OCI-LY7 (cell line): ENCODE results near the gene RPS8. TPM values are rescaled to one million over a fixed set of nuclear protein-coding genes. Genes with fewer than 3 reads are reported as not detected.
"Not testable (repeated sequence)": the region's sequence is repeated elsewhere in the genome, so short reads cannot be mapped to it uniquely, and the experiment has no call there.

Experiments
- BruUV-seq: library from RNA; stranded (reverse); fragments of 400-500 nt; replicated peaks from 2 replicates; lab custom pipeline; 2021; lab: Mats Ljungman, UMichigan
- CTCF ChIA-PET: fragments of 300-600 bp; sonication (Branson Sonifier 250); formaldehyde crosslinking; loops from one replicate; lab custom pipeline; 2022; ENCODE audit warnings: antibody characterized with exemption; ENCODE audit not compliant: unreplicated experiment; lab: Charles Lee
- POLR2A ChIA-PET: fragments of 300-600 bp; sonication (Branson Sonifier 250); formaldehyde crosslinking; loops from one replicate; lab custom pipeline; 2022; ENCODE audit warnings: antibody characterized with exemption; lab: Charles Lee
- DNase-seq: peaks from one replicate; pipeline ENCODE4 v3.0.0-alpha.2; 2015; ENCODE audit warnings: low spot score
- H2AFZ ChIP-seq: fragments of 200-600 bp; sonication (generic), shearing (Covaris generic); 2 replicates; pipeline ENCODE4 v1.6.1; 2014; ENCODE audit warnings: mild to moderate bottlenecking, antibody characterized with exemption, low read length, moderate library complexity
- H3K27ac ChIP-seq: fragments of 200-600 bp; sonication (generic); 2 replicates; pipeline ENCODE4 v1.5.1; 2014; ENCODE audit warnings: mixed run types, low read depth, mild to moderate bottlenecking, moderate library complexity, low read length, inconsistent platforms; ENCODE audit not compliant: poor library complexity, severe bottlenecking
- H3K36me3 ChIP-seq: fragments of 200-600 bp; sonication (generic); 2 replicates; pipeline ENCODE4 v1.6.1; 2014; ENCODE audit warnings: mild to moderate bottlenecking, antibody characterized with exemption, low read length, moderate library complexity, mixed read lengths; ENCODE audit not compliant: insufficient read depth
- H3K4me1 ChIP-seq: fragments of 200-600 bp; sonication (generic); 2 replicates; pipeline ENCODE4 v1.5.1; 2014; ENCODE audit warnings: mild to moderate bottlenecking, low read length; ENCODE audit not compliant: insufficient read depth, poor library complexity, severe bottlenecking
- H3K4me2 ChIP-seq: fragments of 200-600 bp; sonication (generic); 2 replicates; pipeline ENCODE4 v1.6.1; 2014; ENCODE audit warnings: mild to moderate bottlenecking, low read length
- H3K4me3 ChIP-seq: fragments of 200-600 bp; sonication (generic); 2 replicates; pipeline ENCODE4 v1.5.1; 2014; ENCODE audit warnings: mild to moderate bottlenecking, low read depth, low read length; ENCODE audit not compliant: poor library complexity, severe bottlenecking
- H3K79me2 ChIP-seq: fragments of 200-600 bp; sonication (generic); 2 replicates; pipeline ENCODE4 v1.6.1; 2016; ENCODE audit warnings: low read depth, mild to moderate bottlenecking, low read length, moderate library complexity, mixed read lengths; ENCODE audit not compliant: insufficient read depth
- H3K9me2 ChIP-seq: fragments of 200-600 bp; sonication (generic); 2 replicates; pipeline ENCODE4 v1.6.1; 2016; ENCODE audit warnings: mild to moderate bottlenecking, low read length, mixed read lengths; ENCODE audit not compliant: insufficient read depth
- H3K9me3 ChIP-seq: fragments of 200-600 bp; sonication (generic); 2 replicates; pipeline ENCODE4 v1.6.1; 2014; ENCODE audit warnings: mild to moderate bottlenecking, mixed run types, low read length, mixed read lengths
- H4K20me1 ChIP-seq: fragments of 200-600 bp; sonication (generic); 2 replicates; pipeline ENCODE4 v1.6.1; 2014; ENCODE audit warnings: mild to moderate bottlenecking, antibody characterized with exemption, low read length, moderate library complexity, mixed read lengths; ENCODE audit not compliant: insufficient read depth
- CTCF ChIP-seq: fragments of 200-600 bp; sonication (generic); conservative IDR thresholded peaks from 2 replicates; pipeline ENCODE4 v1.5.1; 2014; ENCODE audit warnings: mild to moderate bottlenecking, antibody characterized with exemption, low read length, moderate library complexity, mixed read lengths
- EZH2phosphoT487 ChIP-seq: fragments of 200-600 bp; sonication (generic); IDR thresholded peaks from 2 replicates; pipeline ENCODE4 v1.6.1; 2018; ENCODE audit warnings: low read depth, borderline replicate concordance, mild to moderate bottlenecking, mixed run types, antibody characterized with exemption, low read length, moderate library complexity, mixed read lengths
- intact Hi-C: fragments of 100-400 bp; cut with micrococcal nuclease; formaldehyde crosslinking; loops from one replicate; pipeline ENCODE4 v1.10.0; 2022; ENCODE audit not compliant: unreplicated experiment
- total RNA-seq, 2 experiments: library from RNA; depleted of rRNA in 1 of 2; stranded (reverse); fragments of >200 nt in 1 of 2; shearing (Covaris generic) in 1 of 2; gene quantifications; 2 replicates each; pipeline ENCODE4 v1.2.3, GENCODE V29; 2014 to 2022

The RPS8 gene
- total RNA-seq, 2 experiments from 2014 or later: 2,707 to 4,355 TPM

- TF ChIP-seq EZH2phosphoT487: no peak
Observed at GRCh38 chr1:44759077-44759476, 16.3 kb upstream of the RPS8 start.

GRCh38 chr1:44760876-44761275 is 14.5 kb upstream of the RPS8 start:
- H2AFZ ChIP-seq: no peak overlapping the region
- H3K4me3 ChIP-seq: no peak overlapping the region
- DNase-seq: no peak
- no peaks in the 10 kb centered on the region for H3K9me3 ChIP-seq
- H4K20me1 ChIP-seq: no peaks in the 10 kb centered on the region
- intact Hi-C loops: no loop called here
- no TSS peak for BruUV-seq
- TF ChIP-seq EZH2phosphoT487: no peak
- TF ChIP-seq CTCF: no peak
- ChIA-PET POLR2A (interaction anchor here (0.6 to 0.9 kb wide), 3 partner anchors 11 to 20 kb away, joined by 3 to 9 read pairs (median 4); no protein-coding TSS in a partner anchor), CTCF (no interaction called here)
- H3K36me3 ChIP-seq: peaks cover 99% of the 10 kb centered on the region
- no peaks in the 10 kb centered on the region for H3K79me2 ChIP-seq
- H3K9me2 ChIP-seq: no peaks in the 10 kb centered on the region
- no peak overlapping the region for H3K27ac ChIP-seq
- no peak overlapping the region for H3K4me2 ChIP-seq
- H3K4me1 ChIP-seq: peaks cover 21% of the 10 kb centered on the region

More at GRCh38 chr1:44759077-44759476, 16.3 kb upstream of the RPS8 start:
- POLR2A ChIA-PET: interaction anchor here (1.1 to 1.8 kb wide), 2 partner anchors 16 kb away, joined by 4 read pairs; no protein-coding TSS in a partner anchor
- Histone ChIP-seq H3K9me2 (no peaks in the 10 kb centered on the region), H3K27ac (no peak overlapping the region), H4K20me1 (no peaks in the 10 kb centered on the region), H3K4me3 (no peak overlapping the region), H3K9me3 (no peaks in the 10 kb centered on the region), H2AFZ (no peak overlapping the region), H3K36me3 (peaks cover 100% of the 10 kb centered on the region), H3K4me1 (peaks cover 24% of the 10 kb centered on the region), H3K4me2 (no peak overlapping the region), H3K79me2 (no peaks in the 10 kb centered on the region)
- no peak for DNase-seq
- no TSS peak for BruUV-seq
- CTCF ChIA-PET: no interaction called here
- intact Hi-C loops: no loop called here

- BruUV-seq, DNase-seq, H3K4me3 ChIP-seq, H3K27ac ChIP-seq, H3K9me3 ChIP-seq, H3K79me2 ChIP-seq, intact Hi-C loops, H4K20me1 ChIP-seq, H3K4me1 ChIP-seq, H3K4me2 ChIP-seq, H2AFZ ChIP-seq, H3K9me2 ChIP-seq: not testable (repeated sequence)
- CTCF ChIA-PET: interaction anchor here (0.6 kb wide), 1 partner anchor 25 kb away, joined by 3 read pairs; no protein-coding TSS in a partner anchor
- POLR2A ChIA-PET: interaction anchor here (0.6 to 1.4 kb wide), 5 partner anchors 9 to 35 kb away, joined by 3 to 5 read pairs (median 4); partner anchors contain the start of gene RPS8
- H3K36me3 ChIP-seq: peaks cover 78% of the 10 kb centered on the region
Observed at GRCh38 chr1:44766421-44766820, 8.9 kb upstream of the RPS8 start.
